ENCODE measurements around the gene SPN.
A peak's percentile ranks its signal among the peaks of the same experiment; 100 is the strongest.
"Not testable (repeated sequence)": the region's sequence is repeated elsewhere in the genome, so short reads cannot be mapped to it uniquely, and the experiment has no call there.

The SPN gene

GRCh38 chr16:29701214-29701555, 38.1 kb downstream of the SPN start:
- ATAC-seq (no peak), DNase-seq (no peak)

DNA sequence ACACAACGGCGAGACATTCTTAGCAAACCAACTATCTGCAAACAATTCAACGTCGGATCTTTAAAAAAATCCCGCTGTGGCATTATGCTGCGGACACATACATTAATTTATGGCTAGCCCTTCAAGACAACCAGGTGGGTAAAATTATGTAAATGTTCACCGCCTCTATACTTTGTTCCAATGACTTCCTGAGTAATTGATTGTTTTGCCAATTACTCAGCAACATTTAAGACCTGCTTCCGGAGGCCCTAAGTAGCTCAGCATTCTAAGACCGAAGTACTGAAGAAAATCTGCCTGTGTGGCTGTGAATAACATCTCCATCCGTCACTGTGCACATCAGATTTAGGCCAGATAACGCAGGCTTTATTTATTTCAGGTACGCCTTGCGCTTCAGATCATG, 39.2 kb downstream of the SPN start:
- DNase-seq (no peak), ATAC-seq (peak; percentile 8)

GRCh38 chr16:29705030-29705429, 42.0 kb downstream of the SPN start:
- ATAC-seq, result no peak
- no peak for DNase-seq

GRCh38 chr16:29707160-29707559, 44.1 kb downstream of the SPN start:
- ATAC-seq, DNase-seq: not testable (repeated sequence)

- DNase-seq (no peak), ATAC-seq (no peak)
Measured at GRCh38 chr16:29708917-29709600, 46.0 kb downstream of the SPN start.

GRCh38 chr16:29709657-29710056, 46.6 kb downstream of the SPN start:
- not testable (repeated sequence) for ATAC-seq, DNase-seq

- ATAC-seq (peak; percentile 91), DNase-seq (no peak)
Measured at GRCh38 chr16:29710227-29711219, 47.5 kb downstream of the SPN start.

GRCh38 chr16:29712809-29713208, 49.8 kb downstream of the SPN start:
- ATAC-seq (no peak), DNase-seq (no peak)

GRCh38 chr16:29714396-29714795, 51.3 kb downstream of the SPN start:
- ATAC-seq (no peak), DNase-seq (no peak)

DNA sequence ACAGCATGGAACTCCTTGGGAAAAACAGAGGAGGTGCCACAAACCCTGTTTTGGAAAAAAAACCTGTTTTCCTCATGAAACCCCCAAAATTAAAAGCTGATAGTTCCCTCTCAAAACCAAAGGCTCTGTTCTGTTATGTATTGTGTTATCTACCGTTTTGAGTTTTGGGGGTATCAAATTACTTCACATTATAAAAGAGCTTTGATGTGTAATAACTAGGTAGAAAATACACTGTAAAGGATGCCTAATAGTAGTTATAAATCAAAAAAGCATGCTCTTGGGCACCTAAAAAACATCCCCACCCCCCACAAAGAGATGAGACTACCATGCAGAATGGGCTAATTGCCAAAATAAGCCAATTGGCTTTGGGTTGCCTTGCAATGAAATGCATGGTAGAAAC, 51.9 kb downstream of the SPN start:
- ATAC-seq (no peak), DNase-seq (no peak)

GRCh38 chr16:29717113-29717512, 54.1 kb downstream of the SPN start:
- no peak for DNase-seq
- ATAC-seq, result no peak

DNA sequence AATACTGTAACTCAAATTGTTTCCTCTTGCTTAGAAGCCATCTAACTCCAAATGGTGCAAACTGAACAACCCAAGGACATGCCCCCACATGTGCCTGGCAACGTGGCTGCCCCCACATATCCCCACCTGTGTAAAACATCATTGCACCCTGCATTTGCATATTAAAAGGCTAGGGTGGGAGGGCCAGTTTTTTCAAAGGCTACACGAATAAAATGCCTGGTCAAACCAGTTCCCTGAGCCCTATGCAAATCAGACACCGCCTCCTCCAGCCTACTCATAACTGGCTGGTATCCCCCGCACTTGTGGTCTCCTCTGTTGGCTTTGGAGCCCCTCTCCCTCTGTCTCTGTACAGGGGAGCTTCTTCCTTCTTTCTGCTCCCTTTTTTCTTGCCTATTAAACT, 56.0 kb downstream of the SPN start:
- ATAC-seq (no peak), DNase-seq (no peak)

All from stimulated activated naive CD8-positive, alpha-beta T cell treated with anti-CD3 and anti-CD28 coated beads, Interleukin-15, Interleukin-2, amounts not matched to agents 100 U/mL and 50 U/mL, for 24 hours (primary cell).